Kidney epithelial cell (primary cell): ENCODE results near the gene RAI14. TPM values are rescaled to one million over a fixed set of nuclear protein-coding genes. Genes with fewer than 3 reads are reported as not detected.

Experiments used
- DNase-seq: peaks from one replicate; pipeline ENCODE4 v3.0.0-alpha.2; 2010; ENCODE audit warnings: low read depth
- H3K27me3 ChIP-seq: 2 replicates; pipeline ENCODE4 v1.6.0; 2011; ENCODE audit warnings: low read length; ENCODE audit not compliant: control insufficient read depth, insufficient read depth
- H3K36me3 ChIP-seq: 2 replicates; pipeline ENCODE4 v1.5.1; 2011; ENCODE audit warnings: low read length; ENCODE audit not compliant: control insufficient read depth, insufficient read depth
- H3K4me3 ChIP-seq: 2 replicates; pipeline ENCODE4 v1.5.1; 2011; ENCODE audit warnings: low read depth, mild to moderate bottlenecking, control low read depth, low read length
- CTCF ChIP-seq: IDR thresholded peaks from 2 replicates; pipeline ENCODE4 v1.5.1; 2011; ENCODE audit warnings: mild to moderate bottlenecking, moderate library complexity, low read length, control low read depth, inconsistent platforms; ENCODE audit not compliant: insufficient read depth, poor library complexity, severe bottlenecking
- total RNA-seq: library from RNA; depleted of rRNA; stranded (reverse); fragments of >200 nt; gene quantifications from 2 replicates; pipeline ENCODE4 v1.2.3, GENCODE V29; 2015

The RAI14 gene
- total RNA-seq, 1 donor from 2014 or later, result 116 TPM

DNA sequence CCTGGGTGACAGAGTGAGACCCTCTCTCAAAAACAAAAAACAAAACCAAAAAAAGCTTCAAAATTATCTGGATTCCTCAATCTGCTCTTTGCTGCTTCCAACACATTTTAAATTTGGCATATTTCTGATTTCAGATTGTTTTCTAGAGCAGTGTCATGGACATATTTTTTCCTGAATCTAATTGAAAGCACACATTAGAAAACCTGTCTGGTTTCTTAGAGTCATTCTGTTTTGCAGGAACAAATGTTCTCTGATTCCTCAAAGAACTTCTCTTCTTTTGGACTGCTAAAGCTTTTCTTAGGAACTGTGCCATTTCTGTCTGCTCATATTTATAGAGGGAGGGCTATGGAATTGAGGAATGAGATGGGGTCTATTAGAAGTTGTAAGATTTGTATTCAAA is 81.6 kb downstream of the RAI14 start:
- Histone ChIP-seq H3K36me3 (no peaks in the 10 kb centered on the region), H3K27me3 (no peaks in the 10 kb centered on the region), H3K4me3 (no peak overlapping the region)
- no peak for TF ChIP-seq CTCF
- no peak for DNase-seq

GRCh38 chr5:34738381-34738780 is 82.3 kb downstream of the RAI14 start:
- Histone ChIP-seq H3K36me3 (no peaks in the 10 kb centered on the region), H3K4me3 (no peak overlapping the region), H3K27me3 (no peaks in the 10 kb centered on the region)
- no peak for TF ChIP-seq CTCF
- no peak for DNase-seq

DNA sequence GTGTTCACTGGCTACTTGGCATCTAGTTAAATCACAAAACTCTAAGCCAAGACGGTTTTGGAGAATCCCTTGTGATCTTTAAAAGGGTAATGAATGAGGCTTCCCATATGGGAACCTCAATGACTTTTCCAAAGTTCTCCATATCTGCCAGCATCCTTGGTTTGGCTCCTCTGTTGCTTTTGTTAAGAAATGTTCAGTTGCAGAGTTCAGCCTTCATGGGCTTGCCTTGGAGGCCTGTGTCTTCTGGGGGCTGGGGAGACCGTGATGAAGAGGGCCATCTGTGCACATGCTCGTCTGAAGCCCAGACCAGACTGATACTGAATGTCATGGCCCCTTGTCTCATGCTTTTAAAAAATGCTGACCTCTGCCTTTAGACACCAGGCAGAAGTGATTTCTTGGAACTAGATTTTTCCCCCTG is 84.3 kb downstream of the RAI14 start:
- H3K36me3 ChIP-seq, result no peaks in the 10 kb centered on the region
- TF ChIP-seq CTCF, result no peak
- no peaks in the 10 kb centered on the region for H3K27me3 ChIP-seq
- no peak overlapping the region for H3K4me3 ChIP-seq
- no peak for DNase-seq

GRCh38 chr5:34742061-34742460 is 85.9 kb downstream of the RAI14 start:
- Histone ChIP-seq H3K4me3 (no peak overlapping the region), H3K27me3 (no peaks in the 10 kb centered on the region), H3K36me3 (no peaks in the 10 kb centered on the region)
- DNase-seq, result no peak
- no peak for TF ChIP-seq CTCF

DNA sequence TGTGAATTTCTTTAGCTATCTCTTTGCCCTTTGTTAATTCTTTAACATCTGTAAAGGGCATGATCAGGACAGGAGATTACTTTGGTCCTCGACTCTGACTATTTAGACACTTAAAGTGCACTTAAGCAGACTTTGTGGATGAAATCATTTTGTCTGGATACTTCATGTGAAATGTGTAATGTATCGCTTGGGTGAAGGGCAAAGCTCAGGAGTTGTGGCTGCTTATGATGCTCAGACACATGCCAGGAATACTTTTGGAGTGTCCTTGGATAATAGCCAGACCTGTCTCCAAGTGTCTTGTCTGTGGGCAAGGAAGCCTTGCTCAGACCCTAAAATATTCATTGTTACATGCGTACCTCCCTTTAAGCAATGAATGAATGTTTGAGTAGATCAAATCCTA is 87.8 kb downstream of the RAI14 start:
- TF ChIP-seq CTCF, result no peak
- no peaks in the 10 kb centered on the region for H3K36me3 ChIP-seq
- H3K4me3 ChIP-seq, result no peak overlapping the region
- DNase-seq, result peak; percentile 78
- no peaks in the 10 kb centered on the region for H3K27me3 ChIP-seq

GRCh38 chr5:34748431-34748830 is 92.3 kb downstream of the RAI14 start:
- DNase-seq, result no peak
- no peak for TF ChIP-seq CTCF
- Histone ChIP-seq H3K36me3 (no peaks in the 10 kb centered on the region), H3K4me3 (no peak overlapping the region), H3K27me3 (no peaks in the 10 kb centered on the region)
